ENCODE data around the gene AP1S3. TPM values are rescaled to one million over a fixed set of nuclear protein-coding genes. Genes with fewer than 3 reads are reported as not detected.

AP1S3 gene
- total and polyA plus RNA-seq, 2 of the 4 experiments (the other 2 are of a cell fraction) = 2.5 to 4.1 TPM

- Histone ChIP-seq H2AK9ac (replicated peaks; ENCODE audit: low read depth, low read length, poor library complexity) (no peak overlapping the region), H3K4ac (ENCODE audit: low read depth, low read length) (peak overlapping the region; percentile 17), H3K56ac (ENCODE audit: extremely low read depth, insufficient read depth, low read length) (no peak overlapping the region), H4K91ac (ENCODE audit: insufficient read depth, low read depth, low read length) (peak overlapping the region; percentile 74; the same call in 1 of the 2 replicates), H3K4me1 (ENCODE audit: control insufficient read depth, insufficient read depth, low read length) (peaks cover 15% of the 10 kb centered on the region), H3K9me3 (ENCODE audit: control insufficient read depth, insufficient read depth, low read length) (peaks cover 3% of the 10 kb centered on the region; the same call in 1 of the 2 replicates), H2AFZ (replicated peaks; ENCODE audit: low read length, poor library complexity) (peak overlapping the region; percentile 26), H2BK15ac (ENCODE audit: low read depth, low read length) (peak overlapping the region; percentile 73; the same call in 2 of the 3 replicates), H3K36me3 (ENCODE audit: control insufficient read depth, insufficient read depth, low read length) (no peaks in the 10 kb centered on the region), H2BK5ac (ENCODE audit: low read depth, low read length, poor library complexity, severe bottlenecking) (peak overlapping the region; percentile 7), H3K9ac (ENCODE audit: low read depth, low read length) (no peak overlapping the region), H3K4me3 (ENCODE audit: insufficient read depth, low read depth, low read length) (no peak overlapping the region), H2BK20ac (ENCODE audit: low read depth, low read length) (peak overlapping the region; percentile 76; the same call in 1 of the 2 replicates), H3K18ac (ENCODE audit: low read depth, low read length) (peak overlapping the region; percentile 57; the same call in 1 of the 2 replicates), H3K27ac (ENCODE audit: insufficient read depth, low read length) (0 out of 2 replicates have a peak overlapping the region, but pooled peaks have one; percentile 23), H3K4me2 (ENCODE audit: low read depth, low read length) (no peak overlapping the region), H2BK120ac (ENCODE audit: low read depth, low read length) (peak overlapping the region; percentile 7; the same call in 1 of the 2 replicates), H3K14ac (replicated peaks; ENCODE audit: low read depth, low read length) (no peak overlapping the region), H3K79me1 (ENCODE audit: low read depth in 1 of 2, low read length in 2 of 2) (no peaks in the 10 kb centered on the region), H3K27me3 (ENCODE audit: control insufficient read depth, insufficient read depth, low read length) (no peaks in the 10 kb centered on the region), H4K5ac (ENCODE audit: low read depth, low read length) (peak overlapping the region; percentile 20; the same call in 1 of the 2 replicates), H3K23ac (ENCODE audit: low read depth, low read length) (0 out of 2 replicates have a peak overlapping the region, but pooled peaks have one; percentile 49), H4K8ac (ENCODE audit: low read depth in 2 of 2, low read length in 2 of 2) (peak overlapping the region; percentile 1 to 77; a peak in 2 of 4 replicates), H4K20me1 (ENCODE audit: insufficient read depth, low read length) (no peaks in the 10 kb centered on the region), H3K9me1 (ENCODE audit: insufficient read depth, low read length) (no peaks in the 10 kb centered on the region), H2AK5ac (ENCODE audit: low read depth, low read length) (peak overlapping the region; percentile 16)
- CTCF ChIA-PET = no interaction called here
- dilution Hi-C loops (cut with HindIII; ENCODE audit: low sequenced_read_pairs, unreplicated experiment) (no loop called here), intact Hi-C loops (cut with micrococcal nuclease) (no loop called here), in situ Hi-C loops (cut with MboI; ENCODE audit: low sequenced_read_pairs) (no loop called here)
- POLR2A ChIA-PET (ENCODE audit: unreplicated experiment) = no interaction called here
- WGBS, 2 experiments (ENCODE audit: extremely low coverage in 2 of 2, insufficient read length in 1 of 2) = 83% methylated on average over 1 of the region's 6 CpGs; no CpG with 5 or more reads in 1 of the 2 experiments
- no peak for ATAC-seq (ENCODE audit: low read depth)
- no peak for DNase-seq
- no peak for TF ChIP-seq CEBPB (IDR thresholded peaks at IDR 0.05; ENCODE audit: low read depth, low read length)
- TF ChIP-seq FOS (IDR thresholded peaks at IDR 0.05; ENCODE audit: low read depth, low read length) = no peak
- TF ChIP-seq RCOR1 (IDR thresholded peaks at IDR 0.05; ENCODE audit: insufficient replicate concordance, low read length) = no peak
- TF ChIP-seq NFE2L2 (IDR thresholded peaks at IDR 0.05; ENCODE audit: low read depth, low read length) = no peak
- TF ChIP-seq CHD1 (IDR thresholded peaks at IDR 0.05; ENCODE audit: low read depth, low read length) = no peak
- TF ChIP-seq RAD21 (IDR thresholded peaks at IDR 0.05; ENCODE audit: low read length) = no peak
- TF ChIP-seq POLR2A (IDR thresholded peaks at IDR 0.05; ENCODE audit: low read depth, low read length) = no peak
- TF ChIP-seq, protein P1, sequence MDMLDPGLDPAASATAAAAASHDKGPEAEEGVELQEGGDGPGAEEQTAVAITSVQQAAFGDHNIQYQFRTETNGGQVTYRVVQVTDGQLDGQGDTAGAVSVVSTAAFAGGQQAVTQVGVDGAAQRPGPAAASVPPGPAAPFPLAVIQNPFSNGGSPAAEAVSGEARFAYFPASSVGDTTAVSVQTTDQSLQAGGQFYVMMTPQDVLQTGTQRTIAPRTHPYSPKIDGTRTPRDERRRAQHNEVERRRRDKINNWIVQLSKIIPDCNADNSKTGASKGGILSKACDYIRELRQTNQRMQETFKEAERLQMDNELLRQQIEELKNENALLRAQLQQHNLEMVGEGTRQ (IDR thresholded peaks at IDR 0.05; ENCODE audit: low read depth, low read length) = no peak
- TF ChIP-seq MAZ (IDR thresholded peaks at IDR 0.05; ENCODE audit: borderline replicate concordance, low read depth, low read length) = no peak
- no peak for TF ChIP-seq BHLHE40 (IDR thresholded peaks at IDR 0.05; ENCODE audit: low read depth, low read length)
- TF ChIP-seq RFX5 (IDR thresholded peaks at IDR 0.05; ENCODE audit: low read depth, low read length) = no peak
- TF ChIP-seq MXI1 (IDR thresholded peaks at IDR 0.05; ENCODE audit: borderline replicate concordance, low read depth, low read length) = no peak
- no peak for TF ChIP-seq MAFK (IDR thresholded peaks at IDR 0.05; ENCODE audit: low read depth, low read length)
- no peak for TF ChIP-seq ELK1 (IDR thresholded peaks at IDR 0.05; ENCODE audit: borderline replicate concordance, low read depth, low read length)
- TF ChIP-seq SMC3 (IDR thresholded peaks at IDR 0.05; ENCODE audit: low read depth, low read length) = no peak
- TF ChIP-seq, protein P2, sequence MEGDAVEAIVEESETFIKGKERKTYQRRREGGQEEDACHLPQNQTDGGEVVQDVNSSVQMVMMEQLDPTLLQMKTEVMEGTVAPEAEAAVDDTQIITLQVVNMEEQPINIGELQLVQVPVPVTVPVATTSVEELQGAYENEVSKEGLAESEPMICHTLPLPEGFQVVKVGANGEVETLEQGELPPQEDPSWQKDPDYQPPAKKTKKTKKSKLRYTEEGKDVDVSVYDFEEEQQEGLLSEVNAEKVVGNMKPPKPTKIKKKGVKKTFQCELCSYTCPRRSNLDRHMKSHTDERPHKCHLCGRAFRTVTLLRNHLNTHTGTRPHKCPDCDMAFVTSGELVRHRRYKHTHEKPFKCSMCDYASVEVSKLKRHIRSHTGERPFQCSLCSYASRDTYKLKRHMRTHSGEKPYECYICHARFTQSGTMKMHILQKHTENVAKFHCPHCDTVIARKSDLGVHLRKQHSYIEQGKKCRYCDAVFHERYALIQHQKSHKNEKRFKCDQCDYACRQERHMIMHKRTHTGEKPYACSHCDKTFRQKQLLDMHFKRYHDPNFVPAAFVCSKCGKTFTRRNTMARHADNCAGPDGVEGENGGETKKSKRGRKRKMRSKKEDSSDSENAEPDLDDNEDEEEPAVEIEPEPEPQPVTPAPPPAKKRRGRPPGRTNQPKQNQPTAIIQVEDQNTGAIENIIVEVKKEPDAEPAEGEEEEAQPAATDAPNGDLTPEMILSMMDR (conservative IDR thresholded peaks at IDR 0.05; ENCODE audit: low read depth, low read length) = no peak
- no TSS peak for BruUV-seq (replicated peaks)
These were observed 100.2 kb downstream of the AP1S3 start for GRCh38 chr2:223737207-223737606.

Data from IMR-90 (cell line).